Measurements from ENCODE around the gene SYNJ2. TPM values are rescaled to one million over a fixed set of nuclear protein-coding genes. Genes with fewer than 3 reads are reported as not detected.

SYNJ2 gene
- total and polyA plus RNA-seq, 7 donors: 2.6 to 30.2 (median 6.1) TPM

- Histone ChIP-seq H3K9me3 (no peaks in the 10 kb centered on the region), H3K27ac (no peak overlapping the region), H3K27me3 (ENCODE audit: insufficient read depth in 3 of 3, low read length in 2 of 3) (no peaks in the 10 kb centered on the region), H3K4me3 (no peak overlapping the region), H3K4me1 (peaks cover 5% of the 10 kb centered on the region), H3K36me3 (ENCODE audit: insufficient read depth in 1 of 2, low read depth in 1 of 2) (peaks cover 0 to 61% of the 10 kb centered on the region in 2 donors)
- intact Hi-C loops (cut with DNase I): loop anchor here in 1 of 2 donors (10.0 kb wide), 1 partner anchor 322 kb away; no protein-coding TSS in a partner anchor
- ATAC-seq (no peak), DNase-seq (no peak)
- 89 to 95% (median 91%) methylated on average over 18 of the region's 18 CpGs for WGBS, 3 donors
- TF ChIP-seq CTCF (IDR thresholded peaks at IDR 0.05): no peak
These were observed 94.9 kb downstream of the SYNJ2 start for GRCh38 chr6:158076548-158076947.

GRCh38 chr6:158077676-158078075 lies 96.0 kb downstream of the SYNJ2 start:
- no peak for TF ChIP-seq CTCF (IDR thresholded peaks at IDR 0.05)
- ATAC-seq (no peak), DNase-seq (no peak)
- H3K27me3 ChIP-seq (ENCODE audit: insufficient read depth in 3 of 3, low read length in 2 of 3): no peaks in the 10 kb centered on the region
- intact Hi-C loops (cut with DNase I): loop anchor here in 1 of 2 donors (10.0 kb wide), 1 partner anchor 323 kb away; no protein-coding TSS in a partner anchor
- no peak overlapping the region for H3K4me3 ChIP-seq
- H3K9me3 ChIP-seq: no peaks in the 10 kb centered on the region
- H3K4me1 ChIP-seq: no peaks in the 10 kb centered on the region
- H3K27ac ChIP-seq: no peak overlapping the region
- 92 to 96% (median 96%) methylated on average over 10 of the region's 10 CpGs for WGBS, 3 donors
- H3K36me3 ChIP-seq (ENCODE audit: insufficient read depth in 1 of 2, low read depth in 1 of 2): peaks cover 0 to 66% of the 10 kb centered on the region in 2 donors

- ATAC-seq (no peak), DNase-seq (no peak)
- TF ChIP-seq CTCF (IDR thresholded peaks at IDR 0.05): no peak
- Histone ChIP-seq H3K27ac (no peak overlapping the region), H3K36me3 (ENCODE audit: insufficient read depth in 1 of 2, low read depth in 1 of 2) (peaks cover 0 to 72% of the 10 kb centered on the region in 2 donors), H3K27me3 (ENCODE audit: insufficient read depth in 3 of 3, low read length in 2 of 3) (no peaks in the 10 kb centered on the region), H3K9me3 (no peaks in the 10 kb centered on the region), H3K4me3 (no peak overlapping the region), H3K4me1 (no peaks in the 10 kb centered on the region)
- intact Hi-C loops (cut with DNase I): loop anchor here in 1 of 2 donors (10.0 kb wide), 1 partner anchor 324 kb away; no protein-coding TSS in a partner anchor
- WGBS, 3 donors: 82 to 94% (median 85%) methylated on average over 7 of the region's 7 CpGs
These were observed 96.7 kb downstream of the SYNJ2 start for GRCh38 chr6:158078320-158078719.

GRCh38 chr6:158080849-158081656 lies 99.4 kb downstream of the SYNJ2 start:
- DNase-seq: no peak
- WGBS, 3 donors: 77 to 82% (median 80%) methylated on average over 18 of the region's 18 CpGs
- Histone ChIP-seq H3K36me3 (ENCODE audit: insufficient read depth in 1 of 2, low read depth in 1 of 2) (peaks cover 4 to 81% of the 10 kb centered on the region in 2 donors), H3K27me3 (ENCODE audit: insufficient read depth in 3 of 3, low read length in 2 of 3) (no peaks in the 10 kb centered on the region), H3K4me3 (no peak overlapping the region), H3K4me1 (no peaks in the 10 kb centered on the region), H3K27ac (no peak overlapping the region), H3K9me3 (no peaks in the 10 kb centered on the region)
- intact Hi-C loops (cut with DNase I): no loop called here
- TF ChIP-seq CTCF (IDR thresholded peaks at IDR 0.05): no peak
- ATAC-seq: no peak
